Measurements from ENCODE around the gene MICAL3. TPM values are rescaled to one million over a fixed set of nuclear protein-coding genes. Genes with fewer than 3 reads are reported as not detected.

MICAL3 gene
- total RNA-seq, 1 donor from 2014 or later, result 54.8 TPM

GRCh38 chr22:18062421-18062820, 38.1 kb upstream of the MICAL3 start:
- Mint-ChIP-seq H3K4me3 (ENCODE audit: low read depth) (no peak overlapping the region), H3K27me3 (peaks cover 22% of the 10 kb centered on the region), H3K27ac (no peak overlapping the region), H3K9me3 (ENCODE audit: low read depth) (no peaks in the 10 kb centered on the region), H3K4me1 (ENCODE audit: low read depth) (peaks cover 12% of the 10 kb centered on the region), H3K36me3 (ENCODE audit: insufficient read depth) (no peaks in the 10 kb centered on the region)
- TF ChIP-seq, protein P1, sequence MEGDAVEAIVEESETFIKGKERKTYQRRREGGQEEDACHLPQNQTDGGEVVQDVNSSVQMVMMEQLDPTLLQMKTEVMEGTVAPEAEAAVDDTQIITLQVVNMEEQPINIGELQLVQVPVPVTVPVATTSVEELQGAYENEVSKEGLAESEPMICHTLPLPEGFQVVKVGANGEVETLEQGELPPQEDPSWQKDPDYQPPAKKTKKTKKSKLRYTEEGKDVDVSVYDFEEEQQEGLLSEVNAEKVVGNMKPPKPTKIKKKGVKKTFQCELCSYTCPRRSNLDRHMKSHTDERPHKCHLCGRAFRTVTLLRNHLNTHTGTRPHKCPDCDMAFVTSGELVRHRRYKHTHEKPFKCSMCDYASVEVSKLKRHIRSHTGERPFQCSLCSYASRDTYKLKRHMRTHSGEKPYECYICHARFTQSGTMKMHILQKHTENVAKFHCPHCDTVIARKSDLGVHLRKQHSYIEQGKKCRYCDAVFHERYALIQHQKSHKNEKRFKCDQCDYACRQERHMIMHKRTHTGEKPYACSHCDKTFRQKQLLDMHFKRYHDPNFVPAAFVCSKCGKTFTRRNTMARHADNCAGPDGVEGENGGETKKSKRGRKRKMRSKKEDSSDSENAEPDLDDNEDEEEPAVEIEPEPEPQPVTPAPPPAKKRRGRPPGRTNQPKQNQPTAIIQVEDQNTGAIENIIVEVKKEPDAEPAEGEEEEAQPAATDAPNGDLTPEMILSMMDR (IDR thresholded peaks at IDR 0.05; ENCODE audit: unreplicated experiment), result no peak
- DNase-seq (ENCODE audit: low spot score, unreplicated experiment), result no peak

DNA sequence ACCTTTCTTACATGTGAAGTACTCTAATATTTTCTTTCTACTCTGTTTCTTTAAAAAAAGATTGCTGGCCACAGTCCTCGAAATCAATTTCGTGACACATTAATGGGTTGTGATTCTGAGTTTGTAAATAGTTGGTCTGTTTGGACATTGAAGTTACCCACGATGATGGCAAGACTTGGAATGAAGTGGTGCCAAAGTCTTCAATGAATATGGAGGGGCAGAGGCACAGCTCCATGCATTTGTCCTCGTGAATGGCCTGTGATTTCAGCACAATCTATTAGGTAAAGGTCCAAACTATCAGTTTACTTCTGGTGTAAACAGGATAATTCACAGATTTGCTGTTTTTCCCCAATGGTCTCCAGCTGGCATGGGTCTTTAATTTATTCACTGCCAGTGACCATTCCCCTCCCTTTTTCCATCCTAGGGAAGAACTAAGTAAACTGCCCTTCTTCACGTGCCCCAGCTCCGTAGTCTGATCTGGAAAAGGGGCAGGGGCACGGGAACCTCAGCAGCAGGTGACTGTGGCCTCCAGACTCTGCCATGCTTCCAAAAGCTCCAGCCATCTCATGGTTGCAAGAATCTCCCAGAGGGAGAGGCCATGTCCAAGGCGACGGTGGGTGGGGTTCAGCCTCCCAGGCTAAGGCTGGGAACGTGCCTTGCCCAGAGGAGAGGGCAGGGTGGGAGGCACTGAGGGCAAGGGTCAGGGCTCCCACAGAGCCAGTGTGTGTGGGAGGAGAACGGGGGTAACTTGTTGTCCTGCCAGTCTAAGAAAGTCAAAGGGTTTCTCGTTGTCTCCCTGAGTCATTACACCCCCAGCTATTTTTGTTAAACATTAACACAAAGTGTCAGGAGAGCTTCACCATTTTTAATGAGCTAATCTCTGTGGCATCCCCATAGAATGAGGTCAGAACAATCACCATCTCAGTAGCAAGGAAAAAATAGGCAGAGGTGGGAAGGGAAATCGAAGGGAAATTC, 36.6 kb upstream of the MICAL3 start:
- Mint-ChIP-seq H3K4me1 (ENCODE audit: low read depth) (peaks cover 20% of the 10 kb centered on the region), H3K27me3 (peaks cover 15% of the 10 kb centered on the region), H3K9me3 (ENCODE audit: low read depth) (no peaks in the 10 kb centered on the region), H3K36me3 (ENCODE audit: insufficient read depth) (no peaks in the 10 kb centered on the region), H3K27ac (peak overlapping the region; percentile 90), H3K4me3 (ENCODE audit: low read depth) (no peak overlapping the region)
- DNase-seq (ENCODE audit: low spot score, unreplicated experiment), result no peak
- TF ChIP-seq, protein P1 (IDR thresholded peaks at IDR 0.05; ENCODE audit: unreplicated experiment), result no peak

DNA sequence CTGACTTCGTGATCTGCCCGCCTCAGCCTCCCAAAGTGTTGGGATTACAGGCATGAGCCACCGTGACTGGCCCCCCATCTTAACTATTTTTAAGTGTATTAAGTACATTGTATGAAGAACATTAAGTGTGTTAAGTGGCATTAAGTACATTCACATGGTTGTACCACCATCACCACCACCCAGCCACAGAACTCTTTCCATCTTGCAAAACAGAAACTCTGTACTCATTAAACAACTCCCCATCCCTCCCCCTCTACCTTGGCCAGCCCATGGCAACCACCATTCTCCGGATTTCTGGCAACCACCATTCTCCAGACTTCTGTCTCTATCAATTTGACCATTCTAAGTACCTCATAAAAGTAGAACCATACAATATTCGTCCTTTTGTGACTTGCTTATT, 35.6 kb upstream of the MICAL3 start:
- no peaks in the 10 kb centered on the region for H3K9me3 Mint-ChIP-seq (ENCODE audit: low read depth)
- H3K36me3 Mint-ChIP-seq (ENCODE audit: insufficient read depth), result no peaks in the 10 kb centered on the region
- H3K4me1 Mint-ChIP-seq (ENCODE audit: low read depth), result peaks cover 23% of the 10 kb centered on the region
- DNase-seq (ENCODE audit: low spot score, unreplicated experiment), result no peak
- H3K27me3 Mint-ChIP-seq, result peaks cover 7% of the 10 kb centered on the region
- H3K27ac Mint-ChIP-seq, result no peak overlapping the region
- no peak overlapping the region for H3K4me3 Mint-ChIP-seq (ENCODE audit: low read depth)
- TF ChIP-seq, protein P1 (IDR thresholded peaks at IDR 0.05; ENCODE audit: unreplicated experiment), result no peak

GRCh38 chr22:18059473-18059872, 35.1 kb upstream of the MICAL3 start:
- H3K4me1 Mint-ChIP-seq (ENCODE audit: low read depth), result peaks cover 24% of the 10 kb centered on the region
- no peaks in the 10 kb centered on the region for H3K9me3 Mint-ChIP-seq (ENCODE audit: low read depth)
- no peaks in the 10 kb centered on the region for H3K36me3 Mint-ChIP-seq (ENCODE audit: insufficient read depth)
- no peak overlapping the region for H3K27ac Mint-ChIP-seq
- TF ChIP-seq, protein P1 (IDR thresholded peaks at IDR 0.05; ENCODE audit: unreplicated experiment), result no peak
- no peak for DNase-seq (ENCODE audit: low spot score, unreplicated experiment)
- peaks cover 3% of the 10 kb centered on the region for H3K27me3 Mint-ChIP-seq
- H3K4me3 Mint-ChIP-seq (ENCODE audit: low read depth), result no peak overlapping the region

DNA sequence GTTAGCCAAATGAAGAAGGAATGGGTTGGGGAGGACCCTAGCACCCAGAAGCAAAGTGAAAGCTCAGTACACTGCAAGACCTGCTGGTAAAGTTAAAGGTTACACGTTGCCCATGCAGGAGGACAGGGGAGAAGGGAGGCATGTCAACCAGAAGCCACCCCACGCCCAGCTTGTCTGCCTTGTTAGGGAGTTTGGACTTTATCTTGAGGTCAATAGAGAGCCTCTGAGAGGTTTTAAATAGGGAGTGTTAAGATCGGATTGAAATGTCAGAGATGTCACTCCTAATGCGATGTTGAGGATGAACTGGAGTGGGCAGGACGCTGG, 34.7 kb upstream of the MICAL3 start:
- DNase-seq (ENCODE audit: low spot score, unreplicated experiment), result no peak
- H3K4me1 Mint-ChIP-seq (ENCODE audit: low read depth), result peaks cover 24% of the 10 kb centered on the region
- peaks cover 3% of the 10 kb centered on the region for H3K27me3 Mint-ChIP-seq
- no peak overlapping the region for H3K4me3 Mint-ChIP-seq (ENCODE audit: low read depth)
- H3K9me3 Mint-ChIP-seq (ENCODE audit: low read depth), result peaks cover 3% of the 10 kb centered on the region
- TF ChIP-seq, protein P1 (IDR thresholded peaks at IDR 0.05; ENCODE audit: unreplicated experiment), result no peak
- H3K27ac Mint-ChIP-seq, result no peak overlapping the region
- no peaks in the 10 kb centered on the region for H3K36me3 Mint-ChIP-seq (ENCODE audit: insufficient read depth)
